OCI-LY7 (cell line): ENCODE measurements around the gene LRRC3C. TPM values are rescaled to one million over a fixed set of nuclear protein-coding genes. Genes with fewer than 3 reads are reported as not detected.

Source experiments
- BruUV-seq: library from RNA; stranded (reverse); fragments of 400-500 nt; replicated peaks from 2 replicates; lab custom pipeline; 2021; lab: Mats Ljungman, UMichigan
- CTCF ChIA-PET: fragments of 300-600 bp; sonication (Branson Sonifier 250); formaldehyde crosslinking; loops from one replicate; lab custom pipeline; 2022; ENCODE audit warnings: antibody characterized with exemption; ENCODE audit not compliant: unreplicated experiment; lab: Charles Lee
- POLR2A ChIA-PET: fragments of 300-600 bp; sonication (Branson Sonifier 250); formaldehyde crosslinking; loops from one replicate; lab custom pipeline; 2022; ENCODE audit warnings: antibody characterized with exemption; lab: Charles Lee
- DNase-seq: peaks from one replicate; pipeline ENCODE4 v3.0.0-alpha.2; 2015; ENCODE audit warnings: low spot score
- H2AFZ ChIP-seq: fragments of 200-600 bp; sonication (generic), shearing (Covaris generic); 2 replicates; pipeline ENCODE4 v1.6.1; 2014; ENCODE audit warnings: mild to moderate bottlenecking, antibody characterized with exemption, low read length, moderate library complexity
- H3K27ac ChIP-seq: fragments of 200-600 bp; sonication (generic); 2 replicates; pipeline ENCODE4 v1.5.1; 2014; ENCODE audit warnings: mixed run types, low read depth, mild to moderate bottlenecking, moderate library complexity, low read length, inconsistent platforms; ENCODE audit not compliant: poor library complexity, severe bottlenecking
- H3K36me3 ChIP-seq: fragments of 200-600 bp; sonication (generic); 2 replicates; pipeline ENCODE4 v1.6.1; 2014; ENCODE audit warnings: mild to moderate bottlenecking, antibody characterized with exemption, low read length, moderate library complexity, mixed read lengths; ENCODE audit not compliant: insufficient read depth
- H3K4me1 ChIP-seq: fragments of 200-600 bp; sonication (generic); 2 replicates; pipeline ENCODE4 v1.5.1; 2014; ENCODE audit warnings: mild to moderate bottlenecking, low read length; ENCODE audit not compliant: insufficient read depth, poor library complexity, severe bottlenecking
- H3K4me2 ChIP-seq: fragments of 200-600 bp; sonication (generic); 2 replicates; pipeline ENCODE4 v1.6.1; 2014; ENCODE audit warnings: mild to moderate bottlenecking, low read length
- H3K4me3 ChIP-seq: fragments of 200-600 bp; sonication (generic); 2 replicates; pipeline ENCODE4 v1.5.1; 2014; ENCODE audit warnings: mild to moderate bottlenecking, low read depth, low read length; ENCODE audit not compliant: poor library complexity, severe bottlenecking
- H3K79me2 ChIP-seq: fragments of 200-600 bp; sonication (generic); 2 replicates; pipeline ENCODE4 v1.6.1; 2016; ENCODE audit warnings: low read depth, mild to moderate bottlenecking, low read length, moderate library complexity, mixed read lengths; ENCODE audit not compliant: insufficient read depth
- H3K9me2 ChIP-seq: fragments of 200-600 bp; sonication (generic); 2 replicates; pipeline ENCODE4 v1.6.1; 2016; ENCODE audit warnings: mild to moderate bottlenecking, low read length, mixed read lengths; ENCODE audit not compliant: insufficient read depth
- H3K9me3 ChIP-seq: fragments of 200-600 bp; sonication (generic); 2 replicates; pipeline ENCODE4 v1.6.1; 2014; ENCODE audit warnings: mild to moderate bottlenecking, mixed run types, low read length, mixed read lengths
- H4K20me1 ChIP-seq: fragments of 200-600 bp; sonication (generic); 2 replicates; pipeline ENCODE4 v1.6.1; 2014; ENCODE audit warnings: mild to moderate bottlenecking, antibody characterized with exemption, low read length, moderate library complexity, mixed read lengths; ENCODE audit not compliant: insufficient read depth
- EZH2phosphoT487 ChIP-seq: fragments of 200-600 bp; sonication (generic); IDR thresholded peaks from 2 replicates; pipeline ENCODE4 v1.6.1; 2018; ENCODE audit warnings: low read depth, borderline replicate concordance, mild to moderate bottlenecking, mixed run types, antibody characterized with exemption, low read length, moderate library complexity, mixed read lengths
- intact Hi-C: fragments of 100-400 bp; cut with micrococcal nuclease; formaldehyde crosslinking; loops from one replicate; pipeline ENCODE4 v1.10.0; 2022; ENCODE audit not compliant: unreplicated experiment
- total RNA-seq, 2 experiments: library from RNA; depleted of rRNA in 1 of 2; stranded (reverse); fragments of >200 nt in 1 of 2; shearing (Covaris generic) in 1 of 2; gene quantifications; 2 replicates each; pipeline ENCODE4 v1.2.3, GENCODE V29; 2014 to 2022
- TF ChIP-seq, protein P1 (sequence below): fragments of 200-600 bp; sonication (generic); conservative IDR thresholded peaks from 2 replicates; pipeline ENCODE4 v1.5.1; 2014; ENCODE audit warnings: mild to moderate bottlenecking, antibody characterized with exemption, low read length, moderate library complexity, mixed read lengths

Gene LRRC3C
- total RNA-seq, 2 experiments from 2014 or later = not detected

GRCh38 chr17:39951924-39952679 lies 24.6 kb downstream of the LRRC3C start:
- TF ChIP-seq EZH2phosphoT487 = no peak
- TF ChIP-seq, protein P1, sequence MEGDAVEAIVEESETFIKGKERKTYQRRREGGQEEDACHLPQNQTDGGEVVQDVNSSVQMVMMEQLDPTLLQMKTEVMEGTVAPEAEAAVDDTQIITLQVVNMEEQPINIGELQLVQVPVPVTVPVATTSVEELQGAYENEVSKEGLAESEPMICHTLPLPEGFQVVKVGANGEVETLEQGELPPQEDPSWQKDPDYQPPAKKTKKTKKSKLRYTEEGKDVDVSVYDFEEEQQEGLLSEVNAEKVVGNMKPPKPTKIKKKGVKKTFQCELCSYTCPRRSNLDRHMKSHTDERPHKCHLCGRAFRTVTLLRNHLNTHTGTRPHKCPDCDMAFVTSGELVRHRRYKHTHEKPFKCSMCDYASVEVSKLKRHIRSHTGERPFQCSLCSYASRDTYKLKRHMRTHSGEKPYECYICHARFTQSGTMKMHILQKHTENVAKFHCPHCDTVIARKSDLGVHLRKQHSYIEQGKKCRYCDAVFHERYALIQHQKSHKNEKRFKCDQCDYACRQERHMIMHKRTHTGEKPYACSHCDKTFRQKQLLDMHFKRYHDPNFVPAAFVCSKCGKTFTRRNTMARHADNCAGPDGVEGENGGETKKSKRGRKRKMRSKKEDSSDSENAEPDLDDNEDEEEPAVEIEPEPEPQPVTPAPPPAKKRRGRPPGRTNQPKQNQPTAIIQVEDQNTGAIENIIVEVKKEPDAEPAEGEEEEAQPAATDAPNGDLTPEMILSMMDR = no peak
- ChIA-PET CTCF (interaction anchor here (1.2 kb wide), 1 partner anchor 12 kb away, joined by 4 read pairs; no protein-coding TSS in a partner anchor), POLR2A (interaction anchor here (1.0 kb wide), 1 partner anchor 176 kb away, joined by 5 read pairs; no protein-coding TSS in a partner anchor)
- no TSS peak for BruUV-seq
- no peak for DNase-seq
- Histone ChIP-seq H3K36me3 (no peaks in the 10 kb centered on the region), H3K27ac (no peak overlapping the region), H3K9me2 (no peaks in the 10 kb centered on the region), H4K20me1 (no peaks in the 10 kb centered on the region), H3K4me1 (peaks cover 26% of the 10 kb centered on the region), H2AFZ (peak overlapping the region; percentile 43; the same call in 1 of the 2 replicates), H3K4me3 (peak overlapping the region; percentile 60), H3K4me2 (peak overlapping the region; percentile 83), H3K9me3 (no peaks in the 10 kb centered on the region), H3K79me2 (no peaks in the 10 kb centered on the region)
- intact Hi-C loops = loop anchor here (2.0 to 10.0 kb wide), 2 partner anchors 25 to 197 kb away; partner anchors contain the start of genes LRRC3C and ORMDL3

DNA sequence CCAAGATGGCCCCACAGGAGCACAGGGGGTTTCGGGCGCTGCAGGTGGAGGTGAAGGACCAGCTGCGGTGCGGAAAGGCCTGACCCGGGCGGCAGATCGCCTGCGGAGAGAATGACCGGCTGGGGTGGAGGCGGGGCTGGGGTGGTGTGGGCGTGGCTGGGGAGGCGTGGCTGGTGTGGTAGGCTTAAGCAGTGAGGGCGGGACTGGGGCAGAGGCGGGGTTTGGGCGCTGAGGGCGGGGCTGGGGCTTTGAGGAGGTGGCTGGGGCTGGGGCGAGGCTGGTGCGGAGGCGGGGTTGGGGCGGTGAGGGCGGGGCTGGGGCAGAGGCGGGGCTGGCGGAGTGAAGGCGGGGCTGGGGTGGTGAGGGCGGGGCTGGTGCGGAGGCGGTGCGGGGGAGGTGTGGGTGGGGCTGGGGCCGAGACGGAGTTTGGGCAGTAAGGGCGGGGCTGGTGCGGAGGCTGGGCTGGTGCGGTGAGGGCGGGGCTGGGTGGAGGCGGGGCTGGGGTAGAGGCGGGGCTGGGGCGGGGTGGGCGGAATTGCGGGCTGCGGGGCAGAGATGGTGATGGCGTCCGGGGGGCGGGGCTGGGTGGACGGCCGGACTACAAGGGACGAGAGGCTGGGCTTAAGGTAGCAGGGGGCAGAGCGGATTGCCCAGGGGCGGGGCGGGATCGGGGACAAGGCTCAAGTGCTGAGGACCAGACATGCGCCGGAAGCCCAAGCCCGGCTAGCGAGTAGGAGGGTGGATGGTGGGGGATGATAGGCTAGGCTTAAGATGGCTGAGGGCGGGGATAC lies 25.3 kb downstream of the LRRC3C start:
- no peaks in the 10 kb centered on the region for H3K9me2 ChIP-seq
- peak; percentile 92 for DNase-seq
- TF ChIP-seq, protein P1 = no peak
- TF ChIP-seq EZH2phosphoT487 = no peak
- no TSS peak for BruUV-seq
- intact Hi-C loops = loop anchor here (2.0 to 10.0 kb wide), 2 partner anchors 26 to 198 kb away; partner anchors contain the start of genes LRRC3C and ORMDL3
- H3K4me1 ChIP-seq = peaks cover 25% of the 10 kb centered on the region
- H3K4me3 ChIP-seq = peak overlapping the region; percentile 66
- POLR2A ChIA-PET = interaction anchor here (1.0 kb wide), 1 partner anchor 177 kb away, joined by 5 read pairs; no protein-coding TSS in a partner anchor
- H3K36me3 ChIP-seq = no peaks in the 10 kb centered on the region
- H4K20me1 ChIP-seq = no peaks in the 10 kb centered on the region
- no peaks in the 10 kb centered on the region for H3K9me3 ChIP-seq
- H2AFZ ChIP-seq = peak overlapping the region; percentile 43
- H3K27ac ChIP-seq = peak overlapping the region; percentile 9
- CTCF ChIA-PET = interaction anchor here (1.2 kb wide), 1 partner anchor 13 kb away, joined by 4 read pairs; no protein-coding TSS in a partner anchor
- H3K79me2 ChIP-seq = no peaks in the 10 kb centered on the region
- peak overlapping the region; percentile 83 for H3K4me2 ChIP-seq
